ENCODE measurements around the gene PITPNM1.

DNA sequence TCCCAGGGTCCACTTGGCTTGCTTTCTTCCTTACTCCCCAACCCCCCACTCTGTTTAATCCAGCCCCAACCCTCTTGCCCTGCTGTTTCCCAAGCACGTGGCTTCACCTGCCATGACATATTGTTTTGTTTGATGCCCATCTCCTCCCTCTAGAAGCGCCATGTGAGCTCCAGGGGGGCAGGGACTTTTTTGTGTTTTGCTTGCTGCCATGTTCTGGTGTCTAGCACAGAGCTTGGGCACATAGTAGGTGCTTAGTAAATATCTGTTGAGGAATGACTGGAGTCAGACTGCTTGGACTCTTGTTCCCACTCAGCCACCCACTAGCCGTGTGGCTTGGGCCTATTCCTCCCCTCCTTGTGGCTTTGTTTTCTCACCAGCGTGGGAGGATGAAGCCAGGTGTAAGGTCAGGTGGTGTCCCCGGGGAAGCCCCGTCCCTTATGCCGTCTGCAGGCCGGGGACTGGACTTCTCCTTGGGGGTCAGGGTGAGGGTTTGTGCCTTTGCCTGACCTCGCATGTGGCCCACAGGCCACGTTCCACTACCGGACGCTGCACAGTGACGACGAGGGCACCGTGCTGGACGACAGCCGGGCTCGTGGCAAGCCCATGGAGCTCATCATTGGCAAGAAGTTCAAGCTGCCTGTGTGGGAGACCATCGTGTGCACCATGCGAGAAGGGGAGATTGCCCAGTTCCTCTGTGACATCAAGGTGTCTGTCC lies 18.5 kb downstream of the PITPNM1 start:
- TF ChIP-seq, protein P1, sequence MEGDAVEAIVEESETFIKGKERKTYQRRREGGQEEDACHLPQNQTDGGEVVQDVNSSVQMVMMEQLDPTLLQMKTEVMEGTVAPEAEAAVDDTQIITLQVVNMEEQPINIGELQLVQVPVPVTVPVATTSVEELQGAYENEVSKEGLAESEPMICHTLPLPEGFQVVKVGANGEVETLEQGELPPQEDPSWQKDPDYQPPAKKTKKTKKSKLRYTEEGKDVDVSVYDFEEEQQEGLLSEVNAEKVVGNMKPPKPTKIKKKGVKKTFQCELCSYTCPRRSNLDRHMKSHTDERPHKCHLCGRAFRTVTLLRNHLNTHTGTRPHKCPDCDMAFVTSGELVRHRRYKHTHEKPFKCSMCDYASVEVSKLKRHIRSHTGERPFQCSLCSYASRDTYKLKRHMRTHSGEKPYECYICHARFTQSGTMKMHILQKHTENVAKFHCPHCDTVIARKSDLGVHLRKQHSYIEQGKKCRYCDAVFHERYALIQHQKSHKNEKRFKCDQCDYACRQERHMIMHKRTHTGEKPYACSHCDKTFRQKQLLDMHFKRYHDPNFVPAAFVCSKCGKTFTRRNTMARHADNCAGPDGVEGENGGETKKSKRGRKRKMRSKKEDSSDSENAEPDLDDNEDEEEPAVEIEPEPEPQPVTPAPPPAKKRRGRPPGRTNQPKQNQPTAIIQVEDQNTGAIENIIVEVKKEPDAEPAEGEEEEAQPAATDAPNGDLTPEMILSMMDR (conservative IDR thresholded peaks at IDR 0.05; ENCODE audit: low read depth, low read length), result no peak
- TF ChIP-seq EZH2 (IDR thresholded peaks at IDR 0.05; ENCODE audit: borderline replicate concordance, low read depth, low read length, poor library complexity, severe bottlenecking), result no peak

Data from A673 (cell line).